C4-2B (cell line): ENCODE results near the gene TCF12.

Experiments
- ZFX ChIP-seq: fragments of 450-650 bp; IDR thresholded peaks from 2 replicates; pipeline ENCODE4 v1.6.1; 2017
- TF ChIP-seq, protein P1 (sequence below): fragments of 450-650 bp; conservative IDR thresholded peaks from 2 replicates; pipeline ENCODE4 v1.5.1; 2017; ENCODE audit warnings: mild to moderate bottlenecking

DNA sequence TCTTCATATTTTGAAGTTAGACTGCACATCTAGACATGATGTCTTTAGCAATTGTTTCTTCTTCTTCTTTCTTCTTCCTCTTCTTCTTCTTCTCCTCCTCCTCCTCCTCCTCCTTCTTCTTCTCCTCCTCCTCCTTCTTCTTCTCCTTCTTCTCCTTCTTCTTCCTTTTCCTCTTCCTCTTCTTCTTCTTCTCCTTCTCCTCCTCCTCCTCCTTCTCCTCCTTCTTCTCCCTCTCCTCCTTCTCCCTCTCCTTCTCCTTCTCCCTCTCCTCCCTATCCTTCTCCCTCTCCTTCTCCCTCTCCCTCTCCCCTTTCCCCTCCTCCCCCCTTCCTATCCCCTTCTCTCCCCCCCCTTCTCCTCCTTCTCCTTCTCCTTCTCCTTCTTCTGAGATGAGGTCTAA lies 21.9 kb downstream of the TCF12 start:
- TF ChIP-seq, protein P1, sequence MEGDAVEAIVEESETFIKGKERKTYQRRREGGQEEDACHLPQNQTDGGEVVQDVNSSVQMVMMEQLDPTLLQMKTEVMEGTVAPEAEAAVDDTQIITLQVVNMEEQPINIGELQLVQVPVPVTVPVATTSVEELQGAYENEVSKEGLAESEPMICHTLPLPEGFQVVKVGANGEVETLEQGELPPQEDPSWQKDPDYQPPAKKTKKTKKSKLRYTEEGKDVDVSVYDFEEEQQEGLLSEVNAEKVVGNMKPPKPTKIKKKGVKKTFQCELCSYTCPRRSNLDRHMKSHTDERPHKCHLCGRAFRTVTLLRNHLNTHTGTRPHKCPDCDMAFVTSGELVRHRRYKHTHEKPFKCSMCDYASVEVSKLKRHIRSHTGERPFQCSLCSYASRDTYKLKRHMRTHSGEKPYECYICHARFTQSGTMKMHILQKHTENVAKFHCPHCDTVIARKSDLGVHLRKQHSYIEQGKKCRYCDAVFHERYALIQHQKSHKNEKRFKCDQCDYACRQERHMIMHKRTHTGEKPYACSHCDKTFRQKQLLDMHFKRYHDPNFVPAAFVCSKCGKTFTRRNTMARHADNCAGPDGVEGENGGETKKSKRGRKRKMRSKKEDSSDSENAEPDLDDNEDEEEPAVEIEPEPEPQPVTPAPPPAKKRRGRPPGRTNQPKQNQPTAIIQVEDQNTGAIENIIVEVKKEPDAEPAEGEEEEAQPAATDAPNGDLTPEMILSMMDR: no peak
- no peak for TF ChIP-seq ZFX
